HG03565 (cell line): ENCODE measurements around the gene RTN4IP1.
A peak's percentile ranks its signal among the peaks of the same experiment; 100 is the strongest.

Experiments used
- ATAC-seq: cut with Tn5 transposase; IDR thresholded peaks from one replicate; pipeline ENCODE4 v1.9.1; 2021; ENCODE audit warnings: mild to moderate bottlenecking, moderate library complexity; ENCODE audit not compliant: unreplicated experiment

The RTN4IP1 gene, protein sequence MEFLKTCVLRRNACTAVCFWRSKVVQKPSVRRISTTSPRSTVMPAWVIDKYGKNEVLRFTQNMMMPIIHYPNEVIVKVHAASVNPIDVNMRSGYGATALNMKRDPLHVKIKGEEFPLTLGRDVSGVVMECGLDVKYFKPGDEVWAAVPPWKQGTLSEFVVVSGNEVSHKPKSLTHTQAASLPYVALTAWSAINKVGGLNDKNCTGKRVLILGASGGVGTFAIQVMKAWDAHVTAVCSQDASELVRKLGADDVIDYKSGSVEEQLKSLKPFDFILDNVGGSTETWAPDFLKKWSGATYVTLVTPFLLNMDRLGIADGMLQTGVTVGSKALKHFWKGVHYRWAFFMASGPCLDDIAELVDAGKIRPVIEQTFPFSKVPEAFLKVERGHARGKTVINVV

DNA sequence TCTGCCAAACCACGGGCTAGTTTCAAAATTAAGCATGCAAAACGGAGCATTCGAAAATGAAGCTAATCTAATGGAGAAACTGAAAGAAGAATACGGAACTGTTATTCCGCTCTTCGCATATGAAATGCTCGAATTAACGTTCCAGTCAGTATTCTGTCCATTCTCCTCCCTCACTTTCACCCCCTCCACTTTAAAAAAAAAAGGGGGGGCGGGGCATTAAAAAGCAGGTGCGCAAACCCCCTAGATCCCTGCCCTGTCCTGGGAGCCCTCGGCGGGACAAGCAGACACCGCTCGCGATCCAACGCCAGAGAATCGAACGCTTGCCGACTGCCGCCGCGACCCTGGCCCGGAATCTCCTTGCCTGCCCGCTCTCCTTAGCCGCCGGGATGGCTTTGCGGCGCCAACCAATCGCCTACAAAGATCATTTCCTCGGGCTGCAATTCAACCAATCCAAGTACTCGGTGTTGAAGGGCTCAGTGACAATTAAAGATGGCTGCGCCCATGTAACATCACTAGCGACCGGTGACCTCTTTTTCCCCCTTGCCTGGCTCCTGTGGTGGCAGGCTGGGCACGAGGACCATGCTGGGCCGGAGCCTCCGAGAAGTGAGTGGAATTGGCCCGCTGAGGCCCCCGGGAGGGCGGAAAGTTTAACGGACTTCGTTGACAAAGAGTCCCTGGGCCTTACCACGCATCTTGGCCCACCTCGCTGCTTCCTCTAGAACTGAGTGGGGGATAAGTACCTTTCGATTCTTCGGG is at the start of gene RTN4IP1, which contains the start of gene QRSL1:
Gene RTN4IP1, minus strand, starts transcription at position 396 of the 756 bp plus-strand sequence. CDS start 477 bp downstream, outside the sequence.
Gene QRSL1, plus strand, starts transcription at position 476 of the 756 bp plus-strand sequence. Its CDS starts 104 bp downstream, at position 580.
- ATAC-seq, result peak; percentile 70

DNA sequence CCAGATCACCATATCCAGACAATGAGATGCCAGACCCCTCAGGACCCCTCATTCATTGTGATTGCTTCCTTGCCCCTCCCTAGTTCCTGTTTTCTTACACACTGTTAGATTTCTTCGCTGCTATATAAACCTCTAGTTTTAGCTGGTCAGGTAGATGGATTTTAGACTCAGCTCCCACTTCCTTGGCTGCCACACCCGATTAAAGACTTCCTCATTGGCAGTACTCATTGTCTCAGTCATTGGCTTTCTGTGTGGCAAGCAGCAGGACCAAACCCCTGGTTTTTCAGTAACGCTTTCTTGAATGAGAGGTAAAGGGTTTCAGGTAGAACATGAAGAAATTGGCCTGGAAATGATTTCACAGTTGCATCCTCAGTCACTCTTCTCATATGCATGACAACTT is 48.0 kb upstream of the RTN4IP1 start:
- ATAC-seq, result no peak

DNA sequence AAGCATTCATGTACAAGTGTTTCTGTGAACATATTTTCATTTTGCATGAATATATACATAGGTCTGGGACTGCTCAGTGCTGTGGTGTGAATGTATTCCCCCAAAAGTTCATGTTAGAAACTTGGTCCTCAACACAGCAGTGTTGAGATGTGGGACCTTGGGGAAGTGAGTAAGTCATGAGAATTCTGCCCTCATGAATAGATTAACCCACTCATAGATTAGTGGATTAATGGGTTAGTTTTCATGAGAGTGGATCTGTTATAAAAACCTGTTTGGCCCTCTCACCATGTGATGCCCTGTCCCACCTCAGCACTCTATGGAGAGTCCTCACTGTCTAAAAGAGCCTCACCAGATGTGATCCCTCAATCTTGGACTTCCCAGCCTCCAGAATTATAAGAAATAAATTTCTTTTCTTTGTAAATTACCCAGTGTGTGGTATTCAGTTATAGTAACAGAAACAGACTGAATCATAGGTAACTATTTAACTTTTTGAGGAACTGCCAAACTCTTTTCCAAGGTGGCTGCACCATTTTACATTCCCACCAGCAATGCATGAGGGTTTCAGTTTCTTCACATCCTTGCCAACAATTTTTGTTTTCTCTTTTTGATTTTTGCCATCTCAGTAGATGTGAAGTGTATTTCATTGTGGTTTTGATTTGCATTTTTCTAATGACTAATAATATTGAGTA is 45.4 kb upstream of the RTN4IP1 start:
- no peak for ATAC-seq

DNA sequence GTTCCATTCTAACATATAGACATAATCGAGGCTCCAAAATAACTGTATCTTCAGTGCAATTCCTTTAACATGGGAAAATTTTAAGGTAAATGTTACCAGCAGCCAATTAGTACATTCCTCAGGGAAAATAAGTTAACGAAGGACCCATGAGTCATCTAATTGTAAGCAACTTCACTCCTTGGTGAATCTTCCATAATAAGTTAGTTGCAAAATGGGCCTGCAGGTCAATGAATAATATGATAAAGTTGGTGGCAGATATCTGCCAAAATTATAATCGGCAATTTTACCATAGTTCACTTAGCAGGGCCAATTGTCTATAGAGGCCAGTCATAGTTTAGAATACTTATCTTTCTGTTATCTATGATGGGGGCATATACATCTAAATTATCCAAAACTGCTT is 42.4 kb upstream of the RTN4IP1 start:
- no peak for ATAC-seq

DNA sequence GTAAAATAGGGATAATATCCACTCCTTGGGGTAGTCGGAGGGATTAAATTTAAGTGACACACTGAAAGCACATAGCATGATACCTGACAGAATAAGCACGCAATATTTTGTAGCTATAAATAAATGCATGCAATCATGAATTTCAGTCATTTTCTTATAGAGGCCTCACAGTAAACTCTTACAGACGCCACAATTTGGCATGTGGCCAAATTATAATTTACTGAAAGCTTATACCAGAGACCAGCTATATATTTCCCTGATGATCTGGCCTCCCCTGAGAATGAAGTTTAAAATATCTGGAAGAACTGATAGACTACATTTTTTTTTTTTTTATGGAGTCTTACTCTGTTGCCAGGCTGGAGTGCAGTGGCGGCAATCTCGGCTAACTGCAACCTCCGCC is 40.9 kb upstream of the RTN4IP1 start:
- no peak for ATAC-seq

DNA sequence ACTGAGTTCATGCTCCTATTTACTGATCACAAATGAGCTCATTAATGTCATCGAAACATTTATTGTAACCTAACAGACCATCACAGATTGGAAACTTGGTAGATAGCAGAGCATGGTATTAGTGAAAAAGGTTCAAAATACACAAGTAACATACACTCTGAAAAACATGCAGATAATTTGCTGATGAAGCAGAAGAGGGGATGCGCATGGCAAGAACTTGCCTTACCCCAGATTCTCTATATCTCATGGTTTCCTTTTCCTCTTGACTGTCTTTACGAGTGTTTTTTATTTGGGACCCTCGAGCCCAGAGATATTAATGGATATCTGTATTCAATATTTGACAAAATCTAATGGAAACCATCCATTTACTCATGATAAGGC is 37.7 kb upstream of the RTN4IP1 start:
- ATAC-seq, result no peak

DNA sequence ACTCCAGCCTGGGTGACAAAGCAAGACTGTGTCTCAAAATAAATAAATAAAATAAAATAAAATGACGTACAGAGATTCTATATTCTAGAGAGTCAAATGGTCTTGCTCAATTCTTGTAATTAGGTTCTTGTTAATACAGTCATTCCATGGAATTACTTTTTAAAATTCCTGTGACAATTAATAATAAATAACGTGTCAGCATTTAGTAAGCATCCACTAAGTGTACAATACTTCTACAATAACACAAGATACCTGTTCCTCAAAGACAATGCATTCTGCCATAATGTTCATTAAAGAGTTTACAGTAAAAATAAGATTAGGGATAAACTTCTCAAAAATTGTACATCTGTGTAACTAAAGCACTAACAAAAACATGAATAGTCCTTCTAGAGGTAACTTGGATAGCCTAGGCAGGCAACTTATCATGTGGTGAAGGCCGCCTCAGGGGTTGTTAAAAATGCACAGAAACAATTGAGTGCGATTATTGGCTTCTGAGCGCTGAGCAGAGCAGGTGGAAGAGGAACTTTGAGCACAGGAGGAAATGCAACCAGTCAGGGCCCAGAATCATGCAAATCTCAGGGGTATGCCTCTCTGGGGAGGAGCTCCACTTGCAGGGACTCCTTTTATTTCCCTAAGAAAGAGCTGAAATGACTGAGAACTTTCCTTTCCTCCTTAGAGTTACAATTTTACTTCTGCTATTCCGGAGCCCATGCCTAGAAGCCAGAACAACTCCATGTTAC is 37.2 kb upstream of the RTN4IP1 start:
- peak; percentile 86 for ATAC-seq

DNA sequence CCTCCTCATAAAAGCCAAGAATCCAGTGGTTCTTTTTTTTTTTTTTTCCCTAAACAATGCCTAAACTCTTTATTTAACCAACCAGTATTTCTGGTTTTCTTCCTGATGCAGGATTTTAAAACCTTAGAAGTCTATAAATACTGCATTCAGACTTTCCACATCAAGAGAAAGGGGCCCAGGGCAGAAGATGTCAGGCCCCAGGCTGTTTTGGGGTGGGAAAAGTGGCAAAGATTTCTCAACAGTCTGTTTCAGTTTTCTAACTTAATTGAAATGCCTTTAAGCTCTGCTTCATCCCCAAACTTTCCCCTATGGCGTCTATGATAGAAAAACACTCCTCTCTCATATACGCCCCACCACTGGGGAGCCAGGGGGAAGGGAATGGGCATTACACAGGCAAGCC is 33.2 kb upstream of the RTN4IP1 start:
- ATAC-seq, result no peak

DNA sequence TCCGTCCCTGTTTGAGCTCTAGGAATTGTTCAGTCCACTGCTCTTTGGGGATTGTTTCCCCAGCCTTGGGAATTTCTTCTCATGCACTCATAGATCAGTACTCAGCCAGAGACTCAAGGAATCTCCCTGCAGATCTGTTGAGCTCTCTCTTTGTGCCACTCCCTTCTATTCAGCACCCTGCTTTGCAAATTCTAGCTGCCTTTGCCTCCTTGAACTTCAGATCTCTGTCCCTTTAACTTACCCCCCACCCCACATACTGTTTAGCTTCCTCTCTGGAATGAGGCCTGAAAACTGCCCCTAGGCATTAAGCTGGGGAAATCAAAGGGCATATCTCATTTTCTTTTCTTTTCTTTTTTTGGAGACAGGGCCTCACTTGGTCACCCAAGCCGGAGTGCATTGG is 30.6 kb upstream of the RTN4IP1 start:
- ATAC-seq, result no peak

DNA sequence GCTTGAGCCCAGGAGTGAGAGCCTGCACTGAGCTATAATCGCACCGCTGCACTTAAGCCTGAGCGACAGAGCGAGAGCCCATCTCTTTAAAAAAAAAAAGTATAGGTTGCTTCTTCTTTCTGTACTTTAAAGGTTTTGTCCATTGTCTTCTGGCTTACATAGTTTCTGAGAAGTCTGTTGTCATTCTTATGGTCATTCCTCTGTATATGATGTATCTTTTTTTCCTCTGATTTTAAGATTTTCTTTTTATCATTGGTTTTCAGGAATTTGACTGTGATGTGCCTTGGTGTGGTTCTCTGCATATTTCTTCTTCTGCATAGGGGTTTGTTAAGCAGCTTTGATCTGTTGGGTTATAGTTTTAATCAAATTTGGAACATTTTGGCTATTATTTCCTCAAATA is 29.2 kb upstream of the RTN4IP1 start:
- no peak for ATAC-seq

DNA sequence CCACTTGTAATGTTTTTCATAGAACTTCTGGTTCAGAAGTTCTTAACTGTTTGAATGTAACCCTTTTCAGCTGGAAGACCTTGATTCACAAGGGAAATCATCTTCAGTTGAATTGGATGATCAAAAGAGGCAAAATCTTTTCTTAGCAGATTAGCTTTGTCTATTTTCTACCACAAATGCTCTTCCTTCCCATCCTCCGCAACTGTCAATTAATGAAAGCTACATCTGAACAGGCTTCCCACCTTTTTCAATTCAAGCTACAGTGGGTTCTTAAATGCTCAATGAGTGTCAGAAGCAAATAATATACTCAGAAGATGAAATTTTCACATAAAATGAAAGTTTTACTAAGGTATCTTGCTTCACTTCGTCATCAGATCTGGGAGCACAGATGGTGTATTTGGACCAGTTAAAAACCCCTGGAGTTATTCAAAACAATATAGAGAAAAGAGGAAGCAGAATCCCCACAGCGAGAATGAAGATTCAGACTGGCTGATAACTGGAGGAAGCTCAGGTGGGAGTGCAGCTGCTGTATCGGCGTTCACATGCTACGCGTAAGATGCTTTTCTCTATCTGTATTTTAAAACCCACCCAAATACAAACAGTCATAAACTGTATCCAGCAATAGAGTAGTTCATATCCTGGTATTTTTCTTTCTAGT is 19.5 kb upstream of the RTN4IP1 start:
- peak; percentile 90 for ATAC-seq

DNA sequence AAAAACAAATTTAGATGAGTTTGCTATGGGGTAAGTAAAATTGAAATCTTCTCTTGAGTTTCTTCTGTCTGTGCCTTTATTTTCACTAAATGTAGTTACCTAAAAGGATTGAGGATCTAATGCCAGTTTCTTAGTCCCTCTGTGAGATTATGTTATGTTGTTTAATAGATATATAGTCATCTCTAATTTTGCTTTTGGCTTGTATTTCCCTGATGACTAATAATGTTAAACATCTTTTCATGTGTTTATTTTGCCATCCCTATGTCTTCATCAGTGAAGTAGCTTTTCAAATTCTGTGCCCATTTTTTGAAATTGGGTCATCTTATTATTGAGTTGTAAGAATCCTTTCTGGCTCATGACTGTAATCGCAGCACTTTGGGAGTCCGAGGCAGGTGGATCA is 13.8 kb upstream of the RTN4IP1 start:
- no peak for ATAC-seq

DNA sequence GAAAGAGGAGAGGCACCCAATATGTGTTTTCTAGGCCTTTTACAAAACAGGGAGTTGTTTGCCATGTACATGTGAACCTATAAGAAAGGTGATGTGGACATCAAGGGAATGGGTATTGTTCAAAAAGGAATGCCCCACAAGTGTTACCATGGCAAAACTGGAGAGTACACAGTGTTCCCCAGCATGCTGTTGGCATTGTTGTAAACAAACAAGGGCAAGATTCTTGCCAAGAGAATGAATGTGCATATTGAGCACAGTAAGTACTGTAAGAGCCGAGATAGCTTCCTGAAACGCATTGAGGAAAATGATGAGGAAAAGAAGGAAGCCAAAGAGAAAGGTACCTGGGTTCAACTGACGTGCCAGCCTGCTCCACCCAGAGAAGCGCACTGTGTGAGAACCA is 13.2 kb upstream of the RTN4IP1 start:
- no peak for ATAC-seq

DNA sequence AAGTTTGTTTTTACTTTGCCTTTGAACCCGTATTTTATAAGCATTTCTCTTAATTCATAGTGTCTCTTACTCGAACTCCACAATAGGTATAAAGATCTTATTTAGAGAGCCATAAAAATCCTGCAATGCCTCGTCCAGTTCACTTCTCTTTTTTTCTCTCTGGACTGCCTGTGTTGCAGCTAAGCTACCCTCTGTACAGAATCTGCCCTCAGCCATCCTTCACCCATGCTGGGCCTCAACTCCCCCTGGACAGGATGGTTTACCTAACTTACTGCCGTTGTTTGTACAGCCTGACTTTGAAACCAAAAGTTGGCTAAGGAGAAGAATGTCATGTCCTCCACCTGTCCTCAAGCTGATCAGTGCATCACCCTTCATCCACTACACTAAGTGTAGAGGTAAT is 10.5 kb upstream of the RTN4IP1 start:
- ATAC-seq, result no peak

DNA sequence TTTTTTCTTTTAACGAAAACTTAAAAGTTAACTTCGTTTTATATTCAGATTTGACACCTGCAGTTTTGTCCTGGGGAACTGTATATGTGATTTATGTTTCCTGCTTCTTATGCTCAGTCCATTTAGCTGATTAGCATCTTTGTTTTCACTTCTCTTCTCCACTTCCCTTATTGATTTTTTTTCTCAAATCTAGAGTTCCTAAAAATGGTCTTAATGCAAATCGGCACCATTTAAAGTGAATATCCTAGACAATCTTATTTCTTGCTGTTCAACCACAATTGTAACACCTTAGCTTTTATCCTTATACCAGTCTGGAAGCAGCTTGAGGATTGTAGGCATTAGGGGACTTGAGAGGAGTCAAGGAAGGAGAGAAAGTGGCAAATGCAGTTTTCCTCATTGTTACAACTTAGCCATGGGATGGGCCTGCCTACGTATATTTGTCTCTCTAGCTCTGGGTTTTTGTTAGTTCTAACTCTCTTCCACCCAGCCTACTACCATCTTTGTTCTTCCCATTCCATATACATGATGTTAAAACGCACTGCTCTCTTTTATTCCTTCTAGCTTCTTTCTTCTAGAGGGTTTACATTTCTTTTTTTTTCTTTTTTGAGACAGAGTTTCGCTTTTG is 8.5 kb upstream of the RTN4IP1 start:
- peak; percentile 74 for ATAC-seq

DNA sequence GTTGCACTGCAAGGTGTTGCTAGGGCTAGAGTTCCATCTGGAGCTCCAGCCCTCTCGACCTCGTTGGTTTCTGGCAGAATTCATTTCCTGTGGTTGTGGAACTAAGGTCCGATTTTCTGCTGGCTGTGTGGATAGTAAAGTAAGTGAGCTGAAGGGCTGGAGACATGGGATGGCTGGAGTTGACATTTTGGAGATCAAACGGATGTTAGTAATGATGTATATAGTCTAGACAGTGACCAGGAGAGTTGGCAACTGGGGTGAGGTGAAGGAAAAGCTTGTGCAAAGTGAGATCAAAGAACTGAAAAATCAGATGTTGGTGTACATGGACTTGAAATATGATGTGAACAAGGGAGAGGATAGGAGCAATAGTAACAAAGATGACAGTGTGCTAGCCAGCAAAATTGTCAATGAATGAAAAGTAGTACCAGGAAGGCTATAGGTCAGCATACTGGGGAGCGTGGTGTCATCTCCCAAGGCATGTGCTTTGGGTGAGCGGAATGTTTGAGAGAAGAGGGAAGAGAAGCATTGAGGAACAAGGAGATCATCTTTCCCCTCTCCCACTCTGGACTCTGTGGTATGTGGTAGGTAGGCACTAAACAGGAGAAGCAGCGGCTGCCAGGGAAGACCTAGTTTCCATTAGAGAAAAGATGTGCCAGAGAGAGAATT is 7.9 kb upstream of the RTN4IP1 start:
- peak; percentile 15 for ATAC-seq

DNA sequence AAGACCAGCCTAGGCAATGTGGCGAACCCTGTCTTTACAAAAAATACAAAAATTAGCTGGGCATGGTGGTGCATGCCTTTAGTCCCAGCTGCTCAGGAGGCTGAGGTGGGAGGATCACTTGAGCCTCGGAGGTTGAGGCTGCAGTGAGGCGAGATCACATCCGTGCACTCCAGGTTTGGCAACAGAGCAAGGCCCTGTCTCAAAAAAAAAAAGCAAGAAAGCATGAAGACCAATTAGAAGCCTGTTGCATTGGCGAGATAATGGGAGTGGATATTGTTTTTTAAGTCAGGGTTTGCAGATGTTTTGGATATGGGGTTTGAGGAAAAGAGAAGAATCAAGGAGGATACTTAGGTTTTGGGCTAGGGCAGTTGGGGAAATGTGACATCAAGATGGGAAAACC is 5.3 kb upstream of the RTN4IP1 start:
- no peak for ATAC-seq

DNA sequence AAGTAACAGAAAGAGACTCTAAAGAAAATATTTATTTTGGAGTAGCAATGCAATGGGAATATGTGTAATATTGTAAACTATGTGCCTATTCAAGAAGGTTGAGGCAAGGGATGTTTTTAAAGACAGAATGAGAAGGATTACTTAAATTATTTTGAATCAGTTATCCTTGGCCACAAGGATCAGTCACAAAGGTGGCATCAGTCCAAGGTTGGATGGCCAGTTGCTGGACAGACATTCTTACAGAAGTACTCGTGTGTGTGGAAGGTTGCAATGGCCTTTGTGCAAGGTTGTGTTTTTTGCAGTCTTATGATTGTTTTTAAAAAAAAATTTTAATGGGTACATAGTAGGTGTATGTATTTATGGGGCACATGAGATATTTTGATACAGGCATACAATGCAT is 2.0 kb upstream of the RTN4IP1 start:
- no peak for ATAC-seq

DNA sequence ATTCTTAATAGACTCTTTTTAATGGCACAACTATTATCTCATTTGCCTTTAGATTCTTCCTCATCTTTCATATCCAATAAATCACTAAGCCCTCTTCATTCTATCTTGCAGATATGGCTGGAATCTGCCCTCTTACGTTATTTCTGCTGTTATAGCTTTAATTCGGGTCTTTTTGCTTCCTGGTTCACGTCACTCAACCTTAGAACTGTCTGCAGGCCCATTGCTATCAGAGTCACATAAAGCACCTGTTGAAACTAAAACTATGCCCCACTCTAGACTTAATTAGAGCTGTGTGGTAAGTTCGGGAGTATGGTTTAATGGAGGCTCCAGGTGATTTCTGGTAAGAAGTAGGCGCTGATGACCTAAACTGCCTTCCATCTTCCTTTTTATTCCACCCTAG is 1.1 kb upstream of the RTN4IP1 start:
- no peak for ATAC-seq

DNA sequence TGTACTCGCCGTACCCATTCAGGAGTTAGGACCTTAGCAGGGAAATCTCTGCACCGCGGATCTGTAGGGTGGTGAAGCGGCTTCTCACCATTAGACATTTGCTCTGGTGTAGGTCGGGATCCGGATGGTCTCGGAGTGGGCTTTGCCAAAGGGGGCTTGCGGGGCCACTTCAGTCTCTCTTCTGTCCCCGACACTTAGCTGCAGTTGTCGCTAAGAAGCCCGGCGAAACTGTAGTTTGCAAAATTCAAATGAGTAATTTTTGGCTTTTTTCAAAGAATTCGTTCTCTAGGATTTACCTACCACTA is 513 bp upstream of the RTN4IP1 start:
- no peak for ATAC-seq
